OCI-LY3 (cell line): ENCODE data around the gene OPA3.

Source experiments
- H2AFZ ChIP-seq: fragments of 200-600, 300-600 bp; shearing (Covaris generic); 2 replicates; pipeline ENCODE4 v1.6.0; 2014; ENCODE audit warnings: antibody characterized with exemption, low read depth, low read length
- H3K27ac ChIP-seq: fragments of 200-600, 300-600 bp; sonication (generic); 2 replicates; pipeline ENCODE4 v1.5.1; 2014; ENCODE audit warnings: mild to moderate bottlenecking, low read length, moderate library complexity, mixed read lengths
- H3K27me3 ChIP-seq: fragments of 200-600, 300-600 bp; sonication (generic); 2 replicates; pipeline ENCODE4 v1.6.1; 2014; ENCODE audit warnings: low read depth, low read length, mixed read lengths
- H3K36me3 ChIP-seq: fragments of 200-600, 300-600 bp; sonication (generic); replicated peaks from 2 replicates; pipeline ENCODE3; 2014; ENCODE audit warnings: low read depth, low read length, mixed read lengths
- H3K4me1 ChIP-seq: fragments of 300-600, 200-600 bp; sonication (generic); 2 replicates; pipeline ENCODE4 v1.6.1; 2014; ENCODE audit warnings: low read length, mixed read lengths
- H3K4me2 ChIP-seq: fragments of 200-600, 300-600 bp; sonication (generic); 2 replicates; pipeline ENCODE4 v1.6.1; 2014; ENCODE audit warnings: low read length, mixed read lengths
- H3K4me3 ChIP-seq: fragments of 300-600, 200-600 bp; sonication (generic); 2 replicates; pipeline ENCODE4 v1.5.1; 2014; ENCODE audit warnings: antibody characterized with exemption, mild to moderate bottlenecking, low read length, moderate library complexity
- H3K79me2 ChIP-seq: fragments of 300-600, 200-600 bp; shearing (Covaris generic); 2 replicates; pipeline ENCODE4 v1.6.1; 2014; ENCODE audit warnings: mild to moderate bottlenecking, low read length, mixed read lengths
- H3K9ac ChIP-seq: fragments of 300-600, 200-600 bp; shearing (Covaris generic); 2 replicates; pipeline ENCODE4 v1.6.0; 2014; ENCODE audit warnings: mild to moderate bottlenecking, low read length, moderate library complexity
- H3K9me3 ChIP-seq: fragments of 200-600, 300-600 bp; shearing (Covaris generic); 2 replicates; pipeline ENCODE4 v1.6.1; 2014; ENCODE audit warnings: low read length, mixed read lengths; ENCODE audit not compliant: insufficient read depth
- H4K20me1 ChIP-seq: fragments of 200-600, 300-600 bp; sonication (generic); 2 replicates; pipeline ENCODE4 v1.6.1; 2016; ENCODE audit warnings: low read length, mixed read lengths; ENCODE audit not compliant: insufficient read depth
- EZH2phosphoT487 ChIP-seq: fragments of 200-600 bp; shearing (Covaris generic); IDR thresholded peaks from 2 replicates; pipeline ENCODE4 v1.6.1; 2018; ENCODE audit warnings: antibody characterized with exemption, mixed run types, low read depth
- TF ChIP-seq, protein P1 (sequence below): fragments of 200-600, 300-600 bp; sonication (generic); IDR thresholded peaks from 2 replicates; pipeline ENCODE4 v1.5.1; 2014; ENCODE audit warnings: antibody characterized with exemption, low read length, low read depth

OPA3 gene

GRCh38 chr19:45581576-45581975, 3.0 kb downstream of the OPA3 start:
- peaks cover 8% of the 10 kb centered on the region for H3K36me3 ChIP-seq
- no peak overlapping the region for H3K4me2 ChIP-seq
- no peaks in the 10 kb centered on the region for H4K20me1 ChIP-seq
- peaks cover 6% of the 10 kb centered on the region for H3K4me1 ChIP-seq
- no peak overlapping the region for H3K4me3 ChIP-seq
- no peak overlapping the region for H2AFZ ChIP-seq
- no peak overlapping the region for H3K27ac ChIP-seq
- H3K27me3 ChIP-seq, result no peaks in the 10 kb centered on the region
- H3K9me3 ChIP-seq, result no peaks in the 10 kb centered on the region
- TF ChIP-seq, protein P1, sequence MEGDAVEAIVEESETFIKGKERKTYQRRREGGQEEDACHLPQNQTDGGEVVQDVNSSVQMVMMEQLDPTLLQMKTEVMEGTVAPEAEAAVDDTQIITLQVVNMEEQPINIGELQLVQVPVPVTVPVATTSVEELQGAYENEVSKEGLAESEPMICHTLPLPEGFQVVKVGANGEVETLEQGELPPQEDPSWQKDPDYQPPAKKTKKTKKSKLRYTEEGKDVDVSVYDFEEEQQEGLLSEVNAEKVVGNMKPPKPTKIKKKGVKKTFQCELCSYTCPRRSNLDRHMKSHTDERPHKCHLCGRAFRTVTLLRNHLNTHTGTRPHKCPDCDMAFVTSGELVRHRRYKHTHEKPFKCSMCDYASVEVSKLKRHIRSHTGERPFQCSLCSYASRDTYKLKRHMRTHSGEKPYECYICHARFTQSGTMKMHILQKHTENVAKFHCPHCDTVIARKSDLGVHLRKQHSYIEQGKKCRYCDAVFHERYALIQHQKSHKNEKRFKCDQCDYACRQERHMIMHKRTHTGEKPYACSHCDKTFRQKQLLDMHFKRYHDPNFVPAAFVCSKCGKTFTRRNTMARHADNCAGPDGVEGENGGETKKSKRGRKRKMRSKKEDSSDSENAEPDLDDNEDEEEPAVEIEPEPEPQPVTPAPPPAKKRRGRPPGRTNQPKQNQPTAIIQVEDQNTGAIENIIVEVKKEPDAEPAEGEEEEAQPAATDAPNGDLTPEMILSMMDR, result no peak
- TF ChIP-seq EZH2phosphoT487, result no peak
- H3K9ac ChIP-seq, result no peak overlapping the region
- H3K79me2 ChIP-seq, result peaks cover 36% of the 10 kb centered on the region

DNA sequence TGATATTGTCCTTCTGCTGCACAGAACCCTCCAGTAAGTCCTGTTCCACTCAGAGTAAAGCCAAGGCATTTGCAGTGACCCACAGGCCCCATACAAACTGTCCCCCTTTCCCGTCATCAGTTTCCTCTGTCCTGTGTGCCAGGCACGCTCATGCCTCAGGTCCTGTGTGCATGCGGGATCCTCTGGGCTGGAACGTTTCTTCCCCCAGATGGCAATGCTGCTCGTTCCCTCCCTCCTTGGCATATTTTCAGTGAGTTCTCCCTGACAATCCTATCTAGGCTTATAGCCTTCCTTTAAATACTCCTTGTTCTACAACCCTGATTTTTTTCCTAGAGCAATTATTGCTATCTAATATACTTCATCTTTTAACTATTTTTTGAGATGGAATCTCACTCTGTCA, 5.7 kb downstream of the OPA3 start:
- Histone ChIP-seq H3K4me3 (no peak overlapping the region), H2AFZ (no peak overlapping the region), H4K20me1 (no peaks in the 10 kb centered on the region), H3K79me2 (peaks cover 34% of the 10 kb centered on the region), H3K9ac (no peak overlapping the region), H3K36me3 (peaks cover 11% of the 10 kb centered on the region), H3K9me3 (no peaks in the 10 kb centered on the region), H3K4me1 (no peaks in the 10 kb centered on the region), H3K4me2 (no peak overlapping the region), H3K27me3 (no peaks in the 10 kb centered on the region), H3K27ac (no peak overlapping the region)
- TF ChIP-seq, protein P1, result no peak
- no peak for TF ChIP-seq EZH2phosphoT487

DNA sequence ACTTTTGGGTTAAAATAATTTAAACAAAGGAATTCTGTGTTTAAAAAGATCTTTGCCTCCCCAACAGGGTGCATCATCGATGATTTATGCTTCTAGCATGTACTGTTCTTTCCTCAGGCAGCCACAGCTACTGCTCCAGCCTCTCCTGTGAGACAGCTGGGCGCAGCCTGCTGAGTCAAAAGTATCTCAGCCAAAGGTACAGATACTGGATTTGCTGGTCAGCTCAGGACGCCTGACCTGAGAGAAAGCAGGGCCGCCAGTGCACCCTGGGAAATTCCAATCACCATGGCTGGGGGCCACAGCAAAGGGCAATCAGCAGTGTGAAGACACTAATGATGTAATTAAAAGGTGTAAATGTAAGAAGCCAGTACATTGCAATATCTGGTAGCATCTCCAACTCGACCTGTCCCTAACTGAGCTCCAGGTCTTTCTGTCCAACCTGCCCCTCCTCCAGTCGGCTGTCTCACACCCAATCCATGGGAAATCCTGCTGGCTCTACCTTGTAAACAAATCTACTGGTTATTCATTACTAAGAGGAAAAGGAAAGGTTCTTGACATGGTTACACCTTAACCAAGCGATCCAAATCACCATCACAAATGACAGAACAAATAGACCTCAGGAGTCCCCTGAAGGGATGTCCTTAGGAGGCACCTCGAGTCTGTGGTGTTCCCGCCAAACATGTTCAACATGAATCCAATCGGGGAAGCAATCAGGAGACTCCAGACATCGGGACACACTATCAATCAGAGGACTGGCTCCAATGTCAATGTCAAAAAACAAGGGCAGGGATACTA, 7.3 kb downstream of the OPA3 start:
- peaks cover 11% of the 10 kb centered on the region for H3K36me3 ChIP-seq
- no peaks in the 10 kb centered on the region for H3K27me3 ChIP-seq
- H3K79me2 ChIP-seq, result peaks cover 19% of the 10 kb centered on the region
- no peak overlapping the region for H3K4me3 ChIP-seq
- no peaks in the 10 kb centered on the region for H3K4me1 ChIP-seq
- no peaks in the 10 kb centered on the region for H3K9me3 ChIP-seq
- no peaks in the 10 kb centered on the region for H4K20me1 ChIP-seq
- H3K27ac ChIP-seq, result no peak overlapping the region
- no peak overlapping the region for H3K9ac ChIP-seq
- TF ChIP-seq, protein P1, result no peak
- TF ChIP-seq EZH2phosphoT487, result no peak
- H3K4me2 ChIP-seq, result no peak overlapping the region
- no peak overlapping the region for H2AFZ ChIP-seq

GRCh38 chr19:45576682-45577081, 7.9 kb downstream of the OPA3 start:
- no peaks in the 10 kb centered on the region for H3K9me3 ChIP-seq
- no peak overlapping the region for H3K4me3 ChIP-seq
- H3K79me2 ChIP-seq, result peaks cover 15% of the 10 kb centered on the region

More at GRCh38 chr19:45576682-45577081, 7.9 kb downstream of the OPA3 start:
- Histone ChIP-seq H3K36me3 (peaks cover 11% of the 10 kb centered on the region), H4K20me1 (no peaks in the 10 kb centered on the region), H3K4me1 (no peaks in the 10 kb centered on the region), H3K9ac (no peak overlapping the region), H3K4me2 (no peak overlapping the region), H2AFZ (no peak overlapping the region), H3K27ac (no peak overlapping the region), H3K27me3 (no peaks in the 10 kb centered on the region)
- TF ChIP-seq EZH2phosphoT487, result no peak
- TF ChIP-seq, protein P1, result no peak
